OCI-LY1 (cell line): Measurements from ENCODE around the gene PPM1E.

ENCODE experiments used
- H2AFZ ChIP-seq: fragments of 200-600 bp; sonication (generic), shearing (Covaris generic); 2 replicates; pipeline ENCODE4 v1.6.0; 2014; ENCODE audit warnings: antibody characterized with exemption, mild to moderate bottlenecking, low read length
- H3F3A ChIP-seq: fragments of 200-600 bp; sonication (generic), shearing (Covaris generic); 2 replicates; pipeline ENCODE4 v1.6.0; 2014; ENCODE audit warnings: mild to moderate bottlenecking, antibody characterized with exemption, low read length, moderate library complexity; ENCODE audit not compliant: insufficient read depth
- H3K27ac ChIP-seq: fragments of 200-600 bp; sonication (generic); 2 replicates; pipeline ENCODE4 v1.5.1; 2014; ENCODE audit warnings: low read length, mixed run types, mild to moderate bottlenecking, low read depth; ENCODE audit not compliant: poor library complexity, severe bottlenecking
- H3K27me3 ChIP-seq: fragments of 200-600 bp; sonication (generic); 2 replicates; pipeline ENCODE4 v1.6.0; 2014; ENCODE audit warnings: antibody characterized with exemption, mild to moderate bottlenecking, low read length, moderate library complexity; ENCODE audit not compliant: insufficient read depth
- H3K36me3 ChIP-seq: fragments of 200-600 bp; sonication (generic); 2 replicates; pipeline ENCODE4 v1.6.1; 2014; ENCODE audit warnings: mild to moderate bottlenecking, antibody characterized with exemption, low read length, moderate library complexity, mixed read lengths; ENCODE audit not compliant: insufficient read depth
- H3K4me1 ChIP-seq: fragments of 200-600 bp; sonication (generic); 2 replicates; pipeline ENCODE4 v1.5.1; 2014; ENCODE audit warnings: mild to moderate bottlenecking, low read length, moderate library complexity; ENCODE audit not compliant: insufficient read depth, severe bottlenecking
- H3K4me2 ChIP-seq: fragments of 200-600 bp; sonication (generic), shearing (Covaris generic); 2 replicates; pipeline ENCODE4 v1.6.1; 2014; ENCODE audit warnings: low read length
- H3K4me3 ChIP-seq: fragments of 200-600 bp; sonication (generic); 2 replicates; pipeline ENCODE4 v1.5.1; 2014; ENCODE audit warnings: low read length, low read depth, mild to moderate bottlenecking, mixed read lengths; ENCODE audit not compliant: poor library complexity, severe bottlenecking
- H3K79me2 ChIP-seq: fragments of 200-600 bp; shearing (Covaris generic); 2 replicates; pipeline ENCODE4 v1.6.1; 2016; ENCODE audit warnings: mixed run types, low read length, mixed read lengths; ENCODE audit not compliant: insufficient read depth
- H3K9ac ChIP-seq: fragments of 200-600 bp; sonication (generic), shearing (Covaris generic); 2 replicates; pipeline ENCODE4 v1.6.1; 2014; ENCODE audit warnings: mild to moderate bottlenecking, low read length, mixed read lengths
- H3K9me2 ChIP-seq: fragments of 200-600 bp; sonication (generic), shearing (Covaris generic); 2 replicates; pipeline ENCODE4 v1.6.1; 2014; ENCODE audit warnings: low read depth, mild to moderate bottlenecking, low read length, mixed read lengths
- H3K9me3 ChIP-seq: fragments of 200-600 bp; shearing (Covaris generic); 2 replicates; pipeline ENCODE4 v1.6.1; 2014; ENCODE audit warnings: low read length, mixed read lengths
- H4K20me1 ChIP-seq: fragments of 200-600 bp; sonication (generic), shearing (Covaris generic); 2 replicates; pipeline ENCODE4 v1.6.0; 2016; ENCODE audit warnings: mild to moderate bottlenecking, low read length; ENCODE audit not compliant: insufficient read depth
- CTCF ChIP-seq: fragments of 200-600 bp; sonication (generic), shearing (Covaris generic); IDR thresholded peaks from 2 replicates; pipeline ENCODE4 v1.5.1; 2017; ENCODE audit warnings: mild to moderate bottlenecking, antibody characterized with exemption, low read length, moderate library complexity, mixed read lengths
- EZH2 ChIP-seq: fragments of 200-600 bp; sonication (generic), shearing (Covaris generic); IDR thresholded peaks from 2 replicates; pipeline ENCODE4 v1.8.0; 2017; ENCODE audit warnings: borderline replicate concordance, mixed run types, mild to moderate bottlenecking, antibody characterized with exemption, low read length, moderate library complexity, mixed read lengths

Gene PPM1E

DNA sequence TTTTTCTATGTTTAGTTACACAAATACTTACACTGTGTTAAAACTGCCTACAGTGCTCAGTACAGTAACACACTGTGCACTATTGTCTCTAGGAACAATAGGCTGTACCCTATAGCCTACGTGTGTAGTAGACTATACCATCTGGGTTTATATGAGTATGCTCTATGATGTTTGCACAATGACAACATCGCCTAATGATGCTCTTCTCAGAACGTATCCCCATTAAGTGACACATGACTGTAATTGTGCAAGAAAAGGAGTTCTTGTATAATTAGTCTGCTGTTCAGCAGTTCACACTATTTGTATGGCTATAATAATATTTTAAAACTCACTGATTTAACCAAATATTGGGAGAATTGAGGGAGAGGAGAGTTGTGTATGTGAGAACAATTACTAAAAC is 177.3 kb downstream of the PPM1E start:
- no peak overlapping the region for H3K4me2 ChIP-seq
- H3K79me2 ChIP-seq = no peaks in the 10 kb centered on the region
- no peak overlapping the region for H3K9ac ChIP-seq
- no peaks in the 10 kb centered on the region for H3K36me3 ChIP-seq
- no peaks in the 10 kb centered on the region for H3F3A ChIP-seq
- H4K20me1 ChIP-seq = no peaks in the 10 kb centered on the region
- no peaks in the 10 kb centered on the region for H3K9me2 ChIP-seq
- no peaks in the 10 kb centered on the region for H3K27me3 ChIP-seq
- H3K4me1 ChIP-seq = no peaks in the 10 kb centered on the region
- H2AFZ ChIP-seq = no peak overlapping the region
- no peaks in the 10 kb centered on the region for H3K9me3 ChIP-seq
- H3K27ac ChIP-seq = no peak overlapping the region
- no peak for TF ChIP-seq CTCF
- no peak for TF ChIP-seq EZH2
- no peak overlapping the region for H3K4me3 ChIP-seq

DNA sequence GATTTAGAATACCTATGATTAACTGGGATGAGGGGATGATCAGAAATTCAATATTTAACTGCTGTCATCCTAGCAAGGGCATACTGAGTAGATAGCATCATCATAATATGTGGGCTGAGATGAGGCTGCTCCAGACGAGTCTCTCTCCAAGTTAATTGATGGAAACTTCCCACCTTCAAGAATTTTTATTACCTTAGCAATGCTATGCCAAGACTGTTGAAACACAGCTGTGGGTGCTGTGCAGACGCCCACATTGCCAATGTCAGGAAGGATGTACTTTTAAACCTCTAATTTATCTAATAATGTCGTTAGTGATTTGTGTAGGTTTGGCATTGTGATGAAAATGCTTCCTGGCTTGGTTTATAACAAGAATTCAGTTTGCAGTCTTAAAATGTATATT is 180.6 kb downstream of the PPM1E start:
- no peaks in the 10 kb centered on the region for H4K20me1 ChIP-seq
- H3K9me3 ChIP-seq = no peaks in the 10 kb centered on the region
- no peak for TF ChIP-seq CTCF
- TF ChIP-seq EZH2 = no peak
- H3K27ac ChIP-seq = no peak overlapping the region
- no peaks in the 10 kb centered on the region for H3K4me1 ChIP-seq
- no peak overlapping the region for H2AFZ ChIP-seq
- no peak overlapping the region for H3K4me2 ChIP-seq
- H3K4me3 ChIP-seq = no peak overlapping the region
- no peaks in the 10 kb centered on the region for H3F3A ChIP-seq
- H3K36me3 ChIP-seq = no peaks in the 10 kb centered on the region
- H3K9ac ChIP-seq = no peak overlapping the region
- H3K9me2 ChIP-seq = no peaks in the 10 kb centered on the region
- H3K79me2 ChIP-seq = no peaks in the 10 kb centered on the region
- H3K27me3 ChIP-seq = no peaks in the 10 kb centered on the region

DNA sequence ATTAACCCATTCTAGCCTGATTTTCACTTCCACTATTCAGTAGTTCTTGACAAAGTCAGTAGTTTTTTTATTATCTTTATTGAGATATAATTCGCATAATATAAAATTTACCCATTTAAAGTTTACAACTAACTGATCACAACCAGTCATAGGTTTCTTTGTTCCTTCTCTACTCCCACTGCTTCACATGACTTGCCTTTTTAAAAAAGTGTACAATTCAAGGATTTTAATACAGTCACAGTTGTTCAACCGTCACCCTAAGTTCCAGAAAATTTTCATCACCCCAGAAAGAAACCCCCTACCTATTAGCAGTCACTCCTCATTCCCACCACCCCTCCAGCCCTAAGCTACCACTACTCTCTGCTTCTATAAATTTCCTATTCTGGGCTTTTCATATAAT is 188.5 kb downstream of the PPM1E start:
- no peak overlapping the region for H3K9ac ChIP-seq

More for the DNA sequence above, 188.5 kb downstream of the PPM1E start:
- Histone ChIP-seq H3K4me2 (no peak overlapping the region), H2AFZ (no peak overlapping the region), H3K36me3 (no peaks in the 10 kb centered on the region), H4K20me1 (no peaks in the 10 kb centered on the region), H3K9me2 (no peaks in the 10 kb centered on the region), H3K9me3 (peaks cover under 1% of the 10 kb centered on the region; the same call in 1 of the 2 replicates), H3K27ac (no peak overlapping the region), H3K27me3 (no peaks in the 10 kb centered on the region), H3K4me3 (no peak overlapping the region), H3F3A (no peaks in the 10 kb centered on the region), H3K79me2 (no peaks in the 10 kb centered on the region), H3K4me1 (no peaks in the 10 kb centered on the region)
- TF ChIP-seq CTCF = no peak
- no peak for TF ChIP-seq EZH2
